ENCODE data around the gene SPOCD1.

- TF ChIP-seq CTCF (conservative IDR thresholded peaks at IDR 0.05) (no peak), EZH2 (IDR thresholded peaks at IDR 0.05; ENCODE audit: low read depth) (no peak)
Measured at GRCh38 chr1:31768407-31768907, 47.4 kb downstream of the SPOCD1 start.
